IPS-18a (cell line): ENCODE measurements around the gene STX1B.

ENCODE experiments used
- H3K27ac ChIP-seq: one replicate; pipeline ENCODE4 v1.5.1; 2013; ENCODE audit warnings: low read length
- H3K27me3 ChIP-seq: one replicate; pipeline ENCODE4 v1.6.1; 2013; ENCODE audit warnings: mild to moderate bottlenecking, low read length; ENCODE audit not compliant: control insufficient read depth, insufficient read depth
- H3K36me3 ChIP-seq: one replicate; pipeline ENCODE4 v1.6.1; 2013; ENCODE audit warnings: low read depth, low read length; ENCODE audit not compliant: control insufficient read depth
- H3K4me1 ChIP-seq: one replicate; pipeline ENCODE4 v1.6.1; 2013; ENCODE audit warnings: low read depth, low read length; ENCODE audit not compliant: control insufficient read depth
- H3K4me3 ChIP-seq: one replicate; pipeline ENCODE4 v1.5.1; 2013; ENCODE audit warnings: low read length
- H3K9ac ChIP-seq: one replicate; pipeline ENCODE4 v1.6.1; 2013; ENCODE audit warnings: mild to moderate bottlenecking, low read length, moderate library complexity
- H3K9me3 ChIP-seq: one replicate; pipeline ENCODE4 v1.6.1; 2013; ENCODE audit warnings: low read depth, low read length; ENCODE audit not compliant: control insufficient read depth

STX1B gene

DNA sequence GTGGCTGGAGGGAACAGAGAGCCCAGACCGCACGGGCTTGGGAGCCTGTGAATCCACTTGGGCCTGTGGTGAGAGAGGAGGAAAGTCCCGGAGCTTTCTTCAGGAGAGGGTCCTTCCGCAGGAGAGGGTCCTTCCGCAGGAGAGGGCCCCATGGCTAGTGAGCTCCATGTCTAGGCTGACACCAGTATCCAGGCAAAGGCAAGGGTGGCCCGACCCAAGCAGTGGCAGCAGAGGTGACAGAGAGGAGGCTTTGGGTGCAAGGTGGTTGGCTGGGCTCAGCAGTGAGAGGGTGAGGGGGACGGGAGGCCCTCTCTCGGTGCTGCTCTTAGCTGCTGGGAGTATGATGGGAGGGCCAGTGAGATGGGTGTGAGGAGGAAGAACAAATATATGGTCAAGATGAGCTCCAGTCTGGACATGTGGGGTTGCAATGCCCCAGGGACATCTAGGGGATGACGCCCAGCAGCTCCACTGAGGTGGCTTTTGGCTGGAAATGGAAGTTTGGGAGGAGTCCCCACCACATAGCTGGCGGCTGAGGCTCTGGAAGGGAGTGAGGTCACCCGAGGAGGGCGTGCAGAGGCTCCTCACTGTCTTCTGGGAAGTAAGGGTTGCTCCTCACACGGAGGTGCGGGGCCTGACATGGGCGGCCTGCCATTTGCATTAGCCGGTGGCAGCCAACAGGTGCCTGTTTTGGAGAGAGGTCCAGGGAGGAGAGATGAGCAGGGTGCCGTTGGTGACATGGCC, 27.7 kb downstream of the STX1B start:
- Histone ChIP-seq H3K4me3 (no peak overlapping the region), H3K9ac (no peak overlapping the region), H3K9me3 (no peaks in the 10 kb centered on the region), H3K4me1 (no peaks in the 10 kb centered on the region), H3K27ac (no peak overlapping the region), H3K27me3 (no peaks in the 10 kb centered on the region), H3K36me3 (peaks cover 45% of the 10 kb centered on the region)

DNA sequence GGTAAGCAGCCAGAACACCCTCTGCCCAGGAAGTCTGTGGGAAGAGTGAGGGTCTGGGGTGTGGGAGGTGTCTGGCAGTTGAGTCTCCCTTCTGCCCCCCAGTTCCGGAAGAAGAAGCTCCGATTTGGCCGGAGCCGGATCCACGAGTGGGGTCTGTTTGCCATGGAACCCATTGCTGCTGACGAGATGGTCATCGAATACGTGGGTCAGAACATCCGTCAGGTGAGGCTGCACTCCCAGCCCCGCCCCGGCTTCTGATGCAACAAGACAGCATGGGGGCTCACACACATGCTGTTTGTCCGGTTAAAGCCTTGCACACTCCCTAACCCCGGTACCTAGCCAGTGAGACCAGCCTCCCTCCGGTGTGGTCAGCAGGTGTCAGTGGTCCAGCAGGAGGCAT, 29.5 kb downstream of the STX1B start:
- Histone ChIP-seq H3K27me3 (no peaks in the 10 kb centered on the region), H3K36me3 (peaks cover 59% of the 10 kb centered on the region), H3K27ac (no peak overlapping the region), H3K4me3 (no peak overlapping the region), H3K4me1 (no peaks in the 10 kb centered on the region), H3K9ac (no peak overlapping the region), H3K9me3 (no peaks in the 10 kb centered on the region)

DNA sequence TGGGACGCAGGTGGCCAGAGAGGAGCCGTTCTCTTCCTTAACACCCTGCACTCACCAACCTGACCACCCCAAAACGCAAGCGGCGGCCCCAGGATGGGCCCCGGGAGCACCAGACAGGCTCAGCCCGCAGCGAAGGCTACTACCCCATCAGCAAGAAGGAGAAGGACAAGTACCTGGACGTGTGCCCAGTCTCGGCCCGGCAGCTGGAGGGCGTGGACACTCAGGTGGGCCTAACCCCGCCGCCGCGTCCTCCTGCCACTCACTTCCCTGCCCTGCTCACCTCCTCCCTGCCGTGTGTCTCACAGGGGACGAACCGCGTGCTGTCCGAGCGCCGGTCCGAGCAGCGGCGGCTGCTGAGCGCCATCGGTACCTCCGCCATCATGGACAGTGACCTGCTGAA, 30.0 kb downstream of the STX1B start:
- H3K36me3 ChIP-seq = peaks cover 65% of the 10 kb centered on the region

GRCh38 chr16:30980023-30980371, 30.4 kb downstream of the STX1B start:
- Histone ChIP-seq H3K27ac (no peak overlapping the region), H3K9ac (no peak overlapping the region), H3K9me3 (no peaks in the 10 kb centered on the region), H3K36me3 (peaks cover 69% of the 10 kb centered on the region), H3K4me3 (no peak overlapping the region), H3K4me1 (no peaks in the 10 kb centered on the region), H3K27me3 (no peaks in the 10 kb centered on the region)

More for the DNA sequence above, 30.0 kb downstream of the STX1B start:
- no peaks in the 10 kb centered on the region for H3K4me1 ChIP-seq
- H3K27ac ChIP-seq = no peak overlapping the region
- no peak overlapping the region for H3K9ac ChIP-seq
- no peaks in the 10 kb centered on the region for H3K9me3 ChIP-seq
- H3K4me3 ChIP-seq = no peak overlapping the region
- no peaks in the 10 kb centered on the region for H3K27me3 ChIP-seq

- H3K4me3 ChIP-seq = no peak overlapping the region
- peaks cover 75% of the 10 kb centered on the region for H3K36me3 ChIP-seq
- H3K4me1 ChIP-seq = no peaks in the 10 kb centered on the region
- no peak overlapping the region for H3K27ac ChIP-seq
- H3K9me3 ChIP-seq = no peaks in the 10 kb centered on the region
- no peak overlapping the region for H3K9ac ChIP-seq
- no peaks in the 10 kb centered on the region for H3K27me3 ChIP-seq
These were observed 31.0 kb downstream of the STX1B start for GRCh38 chr16:30979170-30980022.

DNA sequence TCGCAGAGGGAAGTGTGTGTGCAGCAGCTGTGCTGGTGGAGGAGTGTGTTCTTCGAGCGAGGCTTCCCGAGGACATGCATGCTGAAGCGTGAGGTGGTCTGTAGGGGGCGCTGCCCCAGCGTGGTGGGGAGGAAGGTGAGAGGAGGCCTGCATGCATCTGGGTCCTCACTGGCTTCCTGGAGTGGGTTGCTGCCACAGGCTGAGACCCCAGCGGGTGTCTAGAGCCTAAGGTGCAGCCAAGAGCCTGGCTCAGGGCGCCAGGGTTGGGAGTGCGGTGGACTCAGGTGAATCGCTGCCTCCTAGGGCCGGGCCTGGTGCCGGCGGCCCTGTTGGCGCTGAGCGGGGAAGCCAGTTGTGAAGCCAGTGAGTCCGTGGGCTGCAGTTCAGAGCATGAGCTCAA, 32.9 kb downstream of the STX1B start:
- no peak overlapping the region for H3K9ac ChIP-seq
- no peaks in the 10 kb centered on the region for H3K9me3 ChIP-seq
- H3K27ac ChIP-seq = no peak overlapping the region
- no peaks in the 10 kb centered on the region for H3K4me1 ChIP-seq
- no peaks in the 10 kb centered on the region for H3K27me3 ChIP-seq
- peaks cover 75% of the 10 kb centered on the region for H3K36me3 ChIP-seq
- no peak overlapping the region for H3K4me3 ChIP-seq

DNA sequence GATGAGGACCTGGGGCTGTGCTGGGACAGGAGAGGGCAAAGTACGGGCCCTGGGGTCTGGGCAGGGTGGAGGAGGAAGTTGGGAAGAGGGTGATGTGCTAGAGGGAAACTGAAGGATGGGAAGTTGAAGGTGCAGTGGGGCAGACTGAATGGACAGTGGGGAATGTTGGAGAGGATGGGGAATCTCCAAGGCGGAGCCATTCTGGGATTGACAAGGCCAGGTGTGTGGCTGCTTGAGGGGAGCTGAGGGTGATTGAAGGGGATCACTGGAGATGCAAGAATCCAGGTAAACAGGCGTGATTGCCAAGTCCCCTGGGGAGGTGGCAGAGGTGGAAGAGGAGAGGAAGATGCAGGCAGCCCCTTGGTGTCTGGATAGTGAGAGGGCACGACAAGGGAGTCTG, 34.0 kb downstream of the STX1B start:
- Histone ChIP-seq H3K9me3 (no peaks in the 10 kb centered on the region), H3K4me3 (no peak overlapping the region), H3K27ac (no peak overlapping the region), H3K4me1 (no peaks in the 10 kb centered on the region), H3K9ac (no peak overlapping the region), H3K36me3 (peaks cover 79% of the 10 kb centered on the region), H3K27me3 (no peaks in the 10 kb centered on the region)

DNA sequence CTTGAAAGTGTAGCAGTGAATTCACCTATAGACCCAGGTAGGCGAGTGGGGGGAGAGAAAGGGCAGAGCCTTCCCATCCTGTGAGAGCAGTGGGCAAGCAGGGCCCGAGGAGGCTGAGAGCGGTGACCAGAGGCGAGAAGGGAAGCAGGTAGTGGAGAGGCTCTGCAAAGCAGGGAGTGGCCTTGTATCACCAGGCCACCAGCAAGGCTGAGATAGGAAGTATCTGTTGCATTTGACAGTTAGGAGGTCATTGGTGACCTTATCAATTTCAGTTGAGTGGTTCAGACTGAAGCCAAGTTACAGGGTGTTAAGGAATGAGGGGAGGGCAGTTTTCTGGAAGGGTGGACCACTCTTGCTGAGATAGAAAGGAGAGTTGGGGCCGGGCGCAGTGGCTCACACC, 36.1 kb downstream of the STX1B start:
- H3K4me3 ChIP-seq = no peak overlapping the region
- no peak overlapping the region for H3K27ac ChIP-seq
- peaks cover 78% of the 10 kb centered on the region for H3K36me3 ChIP-seq
- H3K9me3 ChIP-seq = no peaks in the 10 kb centered on the region
- no peaks in the 10 kb centered on the region for H3K4me1 ChIP-seq
- H3K9ac ChIP-seq = no peak overlapping the region
- H3K27me3 ChIP-seq = no peaks in the 10 kb centered on the region

DNA sequence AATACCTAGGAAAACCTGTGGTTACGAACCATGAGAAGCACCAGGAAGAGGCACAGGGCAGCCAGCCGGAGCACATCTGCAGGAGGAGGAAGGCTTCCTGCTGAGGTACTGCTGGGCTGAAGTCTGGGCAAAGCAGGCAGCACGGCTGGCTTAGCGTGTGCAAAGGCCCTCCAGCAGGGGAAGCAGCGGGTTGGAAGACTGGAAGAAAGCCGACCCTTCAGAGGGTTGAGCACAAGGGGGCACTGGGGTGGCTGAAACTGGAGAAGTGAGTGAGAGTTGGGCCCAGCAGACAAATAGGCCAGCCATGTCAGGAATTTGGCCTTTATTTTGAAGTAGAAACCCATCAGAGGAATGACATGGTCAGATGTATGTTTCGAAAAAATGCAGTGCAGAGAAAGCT, 37.6 kb downstream of the STX1B start:
- peaks cover 78% of the 10 kb centered on the region for H3K36me3 ChIP-seq

DNA sequence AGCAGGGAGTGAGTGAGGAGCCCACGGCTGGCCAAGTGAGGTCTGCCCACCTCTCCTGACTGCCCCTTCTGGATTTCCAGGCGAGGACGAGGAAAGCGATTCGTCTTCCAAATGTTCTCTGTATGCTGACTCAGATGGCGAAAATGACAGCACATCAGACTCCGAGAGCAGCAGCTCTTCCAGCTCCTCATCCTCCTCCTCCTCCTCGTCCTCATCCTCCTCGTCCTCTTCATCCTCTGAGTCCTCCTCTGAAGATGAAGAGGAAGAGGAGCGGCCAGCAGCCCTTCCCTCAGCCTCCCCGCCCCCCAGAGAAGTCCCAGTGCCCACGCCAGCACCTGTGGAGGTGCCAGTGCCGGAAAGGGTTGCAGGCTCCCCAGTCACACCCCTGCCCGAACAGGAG, 39.1 kb downstream of the STX1B start:
- Histone ChIP-seq H3K4me3 (no peak overlapping the region), H3K9me3 (no peaks in the 10 kb centered on the region), H3K4me1 (no peaks in the 10 kb centered on the region), H3K9ac (no peak overlapping the region), H3K36me3 (peaks cover 80% of the 10 kb centered on the region), H3K27ac (no peak overlapping the region), H3K27me3 (no peaks in the 10 kb centered on the region)

More for the DNA sequence above, 37.6 kb downstream of the STX1B start:
- Histone ChIP-seq H3K27me3 (no peaks in the 10 kb centered on the region), H3K4me3 (no peak overlapping the region), H3K9ac (no peak overlapping the region), H3K9me3 (no peaks in the 10 kb centered on the region), H3K27ac (no peak overlapping the region), H3K4me1 (no peaks in the 10 kb centered on the region)

GRCh38 chr16:30969246-30969842, 41.1 kb downstream of the STX1B start:
- Histone ChIP-seq H3K4me3 (no peak overlapping the region), H3K9me3 (no peaks in the 10 kb centered on the region), H3K36me3 (peaks cover 79% of the 10 kb centered on the region), H3K9ac (no peak overlapping the region), H3K27me3 (no peaks in the 10 kb centered on the region), H3K27ac (no peak overlapping the region), H3K4me1 (no peaks in the 10 kb centered on the region)
